WTC11 (cell line): ENCODE measurements around the gene NR4A3. TPM values are rescaled to one million over a fixed set of nuclear protein-coding genes. Genes with fewer than 3 reads are reported as not detected.

Experiments used
- ATAC-seq: fragments of 200-7000 bp; cut with Tn5 transposase; 2 replicates; pipeline ENCODE4 v1.10.0; 2021; ENCODE audit warnings: mild to moderate bottlenecking, moderate library complexity
- CTCF ChIA-PET: fragments of 300-600 bp; sonication (Branson Sonifier 250); formaldehyde crosslinking; loops from one replicate; lab custom pipeline; 2021; ENCODE audit warnings: antibody characterized with exemption; lab: Charles Lee
- POLR2A ChIA-PET: fragments of 350-600 bp; sonication (Branson Sonifier 250); formaldehyde crosslinking; loops from one replicate; lab custom pipeline; 2021; ENCODE audit warnings: antibody characterized with exemption; lab: Charles Lee
- DNase-seq: peaks from one replicate; pipeline ENCODE4 v3.0.0; 2021; ENCODE audit warnings: low spot score
- H3K27ac Mint-ChIP-seq: 2 replicates; pipeline ENCODE4 v1.8.0; 2021; ENCODE audit warnings: mixed read lengths
- H3K27me3 Mint-ChIP-seq: 2 replicates; pipeline ENCODE4 v1.8.0; 2021; ENCODE audit warnings: low read depth, mild to moderate bottlenecking, moderate library complexity, mixed read lengths
- H3K36me3 Mint-ChIP-seq: 2 replicates; pipeline ENCODE4 v1.8.0; 2021; ENCODE audit warnings: mixed read lengths
- H3K4me1 Mint-ChIP-seq: 2 replicates; pipeline ENCODE4 v1.8.0; 2022; ENCODE audit warnings: mixed read lengths
- H3K4me3 Mint-ChIP-seq: 2 replicates; pipeline ENCODE4 v1.8.0; 2021; ENCODE audit warnings: mild to moderate bottlenecking, moderate library complexity, mixed read lengths
- H3K9me3 Mint-ChIP-seq: 2 replicates; pipeline ENCODE4 v1.8.0; 2021; ENCODE audit warnings: mixed read lengths
- E2F5 ChIP-seq: sonication (generic); formaldehyde crosslinking; IDR thresholded peaks from 2 replicates; pipeline ENCODE4 v1.8.1; 2022; ENCODE audit warnings: mild to moderate bottlenecking, moderate library complexity, missing genetic modification reagents
- ERG ChIP-seq: fragments of 250-450 bp; sonication (Bioruptor Pico); IDR thresholded peaks from 2 replicates; pipeline ENCODE4 v1.8.0; 2021; ENCODE audit warnings: mild to moderate bottlenecking
- ESRRA ChIP-seq: sonication (generic); formaldehyde crosslinking; IDR thresholded peaks from 2 replicates; pipeline ENCODE4 v1.8.1; 2022; ENCODE audit warnings: mild to moderate bottlenecking, missing genetic modification reagents, borderline replicate concordance
- ETV6 ChIP-seq: sonication (generic); formaldehyde crosslinking; IDR thresholded peaks from 2 replicates; pipeline ENCODE4 v1.8.1; 2022; ENCODE audit warnings: mild to moderate bottlenecking, missing genetic modification reagents
- FOXK1 ChIP-seq: sonication (generic); formaldehyde crosslinking; IDR thresholded peaks from 2 replicates; pipeline ENCODE4 v1.8.0; 2022; ENCODE audit warnings: mild to moderate bottlenecking, moderate library complexity, missing genetic modification reagents
- GABPB1 ChIP-seq: sonication (generic); formaldehyde crosslinking; IDR thresholded peaks from 2 replicates; pipeline ENCODE4 v1.8.1; 2023; ENCODE audit warnings: mild to moderate bottlenecking, missing genetic modification reagents
- IRF2 ChIP-seq: sonication (generic); formaldehyde crosslinking; IDR thresholded peaks from 2 replicates; pipeline ENCODE4 v1.8.0; 2022; ENCODE audit warnings: low read depth, missing genetic modification reagents, borderline replicate concordance
- NFYB ChIP-seq: sonication (generic); formaldehyde crosslinking; conservative IDR thresholded peaks from 2 replicates; pipeline ENCODE4 v1.8.0; 2022; ENCODE audit warnings: low read depth, missing genetic modification reagents
- NR2C2 ChIP-seq: sonication (generic); formaldehyde crosslinking; IDR thresholded peaks from 2 replicates; pipeline ENCODE4 v1.8.0; 2022; ENCODE audit warnings: mild to moderate bottlenecking, missing genetic modification reagents
- SMAD3 ChIP-seq: sonication (generic); formaldehyde crosslinking; IDR thresholded peaks from 2 replicates; pipeline ENCODE4 v1.8.0; 2022; ENCODE audit warnings: missing genetic modification reagents, mild to moderate bottlenecking, borderline replicate concordance
- SMAD4 ChIP-seq: sonication (generic); formaldehyde crosslinking; IDR thresholded peaks from 2 replicates; pipeline ENCODE4 v1.8.0; 2022; ENCODE audit warnings: mild to moderate bottlenecking, missing genetic modification reagents
- SOX15 ChIP-seq: fragments of 250-450 bp; sonication (Bioruptor Pico); IDR thresholded peaks from 2 replicates; pipeline ENCODE4 v1.9.0; 2021; ENCODE audit warnings: mild to moderate bottlenecking
- TEAD1 ChIP-seq: sonication (generic); formaldehyde crosslinking; IDR thresholded peaks from 2 replicates; pipeline ENCODE4 v1.8.0; 2022; ENCODE audit warnings: mild to moderate bottlenecking, missing genetic modification reagents
- TEAD4 ChIP-seq: sonication (generic); formaldehyde crosslinking; IDR thresholded peaks from 2 replicates; pipeline ENCODE4 v1.8.0; 2022; ENCODE audit warnings: mild to moderate bottlenecking, missing genetic modification reagents
- TP53 ChIP-seq: sonication (generic); formaldehyde crosslinking; IDR thresholded peaks from 2 replicates; pipeline ENCODE4 v1.8.1; 2023; ENCODE audit warnings: mild to moderate bottlenecking, missing genetic modification reagents
- ZBTB21 ChIP-seq: sonication (generic); formaldehyde crosslinking; IDR thresholded peaks from 2 replicates; pipeline ENCODE4 v1.8.1; 2023; ENCODE audit warnings: mild to moderate bottlenecking, missing genetic modification reagents, borderline replicate concordance
- ZNF138 ChIP-seq: sonication (generic); formaldehyde crosslinking; conservative IDR thresholded peaks from 2 replicates; pipeline ENCODE4 v1.8.1; 2022; ENCODE audit warnings: mild to moderate bottlenecking, moderate library complexity, missing genetic modification reagents
- ZNF232 ChIP-seq: sonication (generic); formaldehyde crosslinking; IDR thresholded peaks from 2 replicates; pipeline ENCODE4 v1.8.0; 2022; ENCODE audit warnings: mild to moderate bottlenecking, missing genetic modification reagents
- ZNF396 ChIP-seq: fragments of 250-450 bp; sonication (Bioruptor Pico); IDR thresholded peaks from 2 replicates; pipeline ENCODE4 v1.8.0; 2021; ENCODE audit warnings: mild to moderate bottlenecking, moderate library complexity, borderline replicate concordance
- ZNF416 ChIP-seq: fragments of 250-450 bp; sonication (Bioruptor Pico); IDR thresholded peaks from 2 replicates; pipeline ENCODE4 v1.9.0; 2021; ENCODE audit warnings: mild to moderate bottlenecking, inconsistent platforms
- total RNA-seq: library from RNA; stranded (reverse); gene quantifications from 3 replicates; pipeline ENCODE4 v1.2.3, GENCODE V29; 2021
- TF ChIP-seq, protein P1 (sequence below): sonication (generic); formaldehyde crosslinking; IDR thresholded peaks from 2 replicates; pipeline ENCODE4 v1.8.0; 2023; ENCODE audit warnings: missing genetic modification reagents
- TF ChIP-seq, protein P2 (sequence below): sonication (generic); formaldehyde crosslinking; IDR thresholded peaks from 2 replicates; pipeline ENCODE4 v1.8.1; 2022; ENCODE audit warnings: missing genetic modification reagents, borderline replicate concordance
- TF ChIP-seq, protein P3 (sequence below): sonication (generic); formaldehyde crosslinking; IDR thresholded peaks from 2 replicates; pipeline ENCODE4 v1.8.0; 2023; ENCODE audit warnings: mild to moderate bottlenecking, missing genetic modification reagents
- TF ChIP-seq, protein P4 (sequence below): sonication (generic); formaldehyde crosslinking; IDR thresholded peaks from 2 replicates; pipeline ENCODE4 v1.8.0; 2022; ENCODE audit warnings: mild to moderate bottlenecking, missing genetic modification reagents

NR4A3 gene
- total RNA-seq, 1 experiment from 2014 or later, result 0.57 TPM

DNA sequence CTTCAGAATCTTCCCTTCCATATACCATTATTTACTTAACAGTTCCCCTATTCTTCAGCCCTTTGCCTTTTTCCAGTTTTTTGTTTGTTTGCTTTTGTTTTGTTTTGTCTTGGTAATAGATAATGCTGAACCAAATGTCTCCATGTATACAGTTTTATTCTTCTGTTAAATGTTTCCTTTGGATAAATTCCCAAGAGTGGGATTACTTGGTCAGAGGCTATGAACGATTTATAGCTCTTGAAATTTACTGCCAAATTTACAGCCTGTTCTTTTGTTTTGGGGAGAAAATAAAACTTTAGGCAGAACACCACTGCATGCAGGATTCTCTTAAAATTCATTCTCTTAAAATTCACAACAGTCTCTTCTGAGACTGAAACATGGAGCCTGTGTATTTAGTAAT is 38.6 kb downstream of the NR4A3 start:
- H3K9me3 Mint-ChIP-seq, result no peaks in the 10 kb centered on the region
- ATAC-seq (no peak), DNase-seq (no peak)
- CTCF ChIA-PET, result interaction anchor here (0.6 to 1.2 kb wide), 2 partner anchors 59 to 363 kb away, joined by 3 read pairs; no protein-coding TSS in a partner anchor
- H3K36me3 Mint-ChIP-seq, result no peaks in the 10 kb centered on the region
- no peak overlapping the region for H3K27ac Mint-ChIP-seq
- no peak overlapping the region for H3K4me3 Mint-ChIP-seq
- TF ChIP-seq GABPB1 (CRISPR knock-in tag) (no peak), ZNF232 (no peak), SMAD4 (no peak), TEAD1 (CRISPR knock-in tag) (no peak), SOX15 (CRISPR knock-in tag) (no peak), E2F5 (no peak), ZBTB21 (no peak), FOXK1 (CRISPR knock-in tag) (no peak), SMAD3 (CRISPR knock-in tag) (no peak), ZNF416 (CRISPR knock-in tag) (no peak), NR2C2 (no peak), IRF2 (CRISPR knock-in tag) (no peak), ETV6 (CRISPR knock-in tag) (no peak), NFYB (CRISPR knock-in tag) (no peak), TEAD4 (CRISPR knock-in tag) (no peak)
- TF ChIP-seq, protein P1, sequence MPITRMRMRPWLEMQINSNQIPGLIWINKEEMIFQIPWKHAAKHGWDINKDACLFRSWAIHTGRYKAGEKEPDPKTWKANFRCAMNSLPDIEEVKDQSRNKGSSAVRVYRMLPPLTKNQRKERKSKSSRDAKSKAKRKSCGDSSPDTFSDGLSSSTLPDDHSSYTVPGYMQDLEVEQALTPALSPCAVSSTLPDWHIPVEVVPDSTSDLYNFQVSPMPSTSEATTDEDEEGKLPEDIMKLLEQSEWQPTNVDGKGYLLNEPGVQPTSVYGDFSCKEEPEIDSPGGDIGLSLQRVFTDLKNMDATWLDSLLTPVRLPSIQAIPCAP (CRISPR knock-in tag), result no peak
- TF ChIP-seq, protein P2, sequence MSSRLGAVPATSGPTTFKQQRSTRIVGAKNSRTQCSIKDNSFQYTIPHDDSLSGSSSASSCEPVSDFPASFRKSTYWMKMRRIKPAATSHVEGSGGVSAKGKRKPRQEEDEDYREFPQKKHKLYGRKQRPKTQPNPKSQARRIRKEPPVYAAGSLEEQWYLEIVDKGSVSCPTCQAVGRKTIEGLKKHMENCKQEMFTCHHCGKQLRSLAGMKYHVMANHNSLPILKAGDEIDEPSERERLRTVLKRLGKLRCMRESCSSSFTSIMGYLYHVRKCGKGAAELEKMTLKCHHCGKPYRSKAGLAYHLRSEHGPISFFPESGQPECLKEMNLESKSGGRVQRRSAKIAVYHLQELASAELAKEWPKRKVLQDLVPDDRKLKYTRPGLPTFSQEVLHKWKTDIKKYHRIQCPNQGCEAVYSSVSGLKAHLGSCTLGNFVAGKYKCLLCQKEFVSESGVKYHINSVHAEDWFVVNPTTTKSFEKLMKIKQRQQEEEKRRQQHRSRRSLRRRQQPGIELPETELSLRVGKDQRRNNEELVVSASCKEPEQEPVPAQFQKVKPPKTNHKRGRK (CRISPR knock-in tag), result no peak
- TF ChIP-seq, protein P3, sequence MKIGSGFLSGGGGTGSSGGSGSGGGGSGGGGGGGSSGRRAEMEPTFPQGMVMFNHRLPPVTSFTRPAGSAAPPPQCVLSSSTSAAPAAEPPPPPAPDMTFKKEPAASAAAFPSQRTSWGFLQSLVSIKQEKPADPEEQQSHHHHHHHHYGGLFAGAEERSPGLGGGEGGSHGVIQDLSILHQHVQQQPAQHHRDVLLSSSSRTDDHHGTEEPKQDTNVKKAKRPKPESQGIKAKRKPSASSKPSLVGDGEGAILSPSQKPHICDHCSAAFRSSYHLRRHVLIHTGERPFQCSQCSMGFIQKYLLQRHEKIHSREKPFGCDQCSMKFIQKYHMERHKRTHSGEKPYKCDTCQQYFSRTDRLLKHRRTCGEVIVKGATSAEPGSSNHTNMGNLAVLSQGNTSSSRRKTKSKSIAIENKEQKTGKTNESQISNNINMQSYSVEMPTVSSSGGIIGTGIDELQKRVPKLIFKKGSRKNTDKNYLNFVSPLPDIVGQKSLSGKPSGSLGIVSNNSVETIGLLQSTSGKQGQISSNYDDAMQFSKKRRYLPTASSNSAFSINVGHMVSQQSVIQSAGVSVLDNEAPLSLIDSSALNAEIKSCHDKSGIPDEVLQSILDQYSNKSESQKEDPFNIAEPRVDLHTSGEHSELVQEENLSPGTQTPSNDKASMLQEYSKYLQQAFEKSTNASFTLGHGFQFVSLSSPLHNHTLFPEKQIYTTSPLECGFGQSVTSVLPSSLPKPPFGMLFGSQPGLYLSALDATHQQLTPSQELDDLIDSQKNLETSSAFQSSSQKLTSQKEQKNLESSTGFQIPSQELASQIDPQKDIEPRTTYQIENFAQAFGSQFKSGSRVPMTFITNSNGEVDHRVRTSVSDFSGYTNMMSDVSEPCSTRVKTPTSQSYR (CRISPR knock-in tag), result no peak
- TF ChIP-seq, protein P4, sequence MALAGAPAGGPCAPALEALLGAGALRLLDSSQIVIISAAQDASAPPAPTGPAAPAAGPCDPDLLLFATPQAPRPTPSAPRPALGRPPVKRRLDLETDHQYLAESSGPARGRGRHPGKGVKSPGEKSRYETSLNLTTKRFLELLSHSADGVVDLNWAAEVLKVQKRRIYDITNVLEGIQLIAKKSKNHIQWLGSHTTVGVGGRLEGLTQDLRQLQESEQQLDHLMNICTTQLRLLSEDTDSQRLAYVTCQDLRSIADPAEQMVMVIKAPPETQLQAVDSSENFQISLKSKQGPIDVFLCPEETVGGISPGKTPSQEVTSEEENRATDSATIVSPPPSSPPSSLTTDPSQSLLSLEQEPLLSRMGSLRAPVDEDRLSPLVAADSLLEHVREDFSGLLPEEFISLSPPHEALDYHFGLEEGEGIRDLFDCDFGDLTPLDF (CRISPR knock-in tag), result no peak
- H3K4me1 Mint-ChIP-seq, result peaks cover 15% of the 10 kb centered on the region
- POLR2A ChIA-PET, result no interaction called here
- H3K27me3 Mint-ChIP-seq, result no peaks in the 10 kb centered on the region

DNA sequence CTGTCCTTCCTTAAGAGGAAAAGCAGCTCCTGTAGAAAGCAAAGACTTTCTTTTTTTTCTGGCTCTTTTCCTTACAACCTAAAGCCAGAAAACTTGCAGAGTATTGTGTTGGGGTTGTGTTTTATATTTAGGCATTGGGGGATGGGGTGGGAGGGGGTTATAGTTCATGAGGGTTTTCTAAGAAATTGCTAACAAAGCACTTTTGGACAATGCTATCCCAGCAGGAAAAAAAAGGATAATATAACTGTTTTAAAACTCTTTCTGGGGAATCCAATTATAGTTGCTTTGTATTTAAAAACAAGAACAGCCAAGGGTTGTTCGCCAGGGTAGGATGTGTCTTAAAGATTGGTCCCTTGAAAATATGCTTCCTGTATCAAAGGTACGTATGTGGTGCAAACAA is 42.3 kb downstream of the NR4A3 start:
- ChIA-PET CTCF (interaction anchor here (0.8 to 2.2 kb wide), 2 partner anchors 39 to 147 kb away, joined by 3 to 5 read pairs; no protein-coding TSS in a partner anchor), POLR2A (no interaction called here)
- H3K27me3 Mint-ChIP-seq, result no peaks in the 10 kb centered on the region
- peaks cover 19% of the 10 kb centered on the region for H3K4me1 Mint-ChIP-seq
- H3K9me3 Mint-ChIP-seq, result no peaks in the 10 kb centered on the region
- DNase-seq, result no peak
- H3K4me3 Mint-ChIP-seq, result no peak overlapping the region
- ATAC-seq, result no peak
- no peak overlapping the region for H3K27ac Mint-ChIP-seq
- no peaks in the 10 kb centered on the region for H3K36me3 Mint-ChIP-seq
- no peak for TF ChIP-seq ZNF138
- TF ChIP-seq, protein P3 (CRISPR knock-in tag), result no peak
- no peak for TF ChIP-seq ESRRA (CRISPR knock-in tag)
- no peak for TF ChIP-seq TP53 (CRISPR knock-in tag)
- TF ChIP-seq ZNF232, result no peak
- TF ChIP-seq, protein P4 (CRISPR knock-in tag), result no peak
- TF ChIP-seq ERG, result no peak
- no peak for TF ChIP-seq GABPB1 (CRISPR knock-in tag)
- no peak for TF ChIP-seq ZNF396 (CRISPR knock-in tag)
